ENCODE results near the gene PRKD2.
"Not testable (repeated sequence)": the region's sequence is repeated elsewhere in the genome, so short reads cannot be mapped to it uniquely, and the experiment has no call there.

PRKD2 gene

DNA sequence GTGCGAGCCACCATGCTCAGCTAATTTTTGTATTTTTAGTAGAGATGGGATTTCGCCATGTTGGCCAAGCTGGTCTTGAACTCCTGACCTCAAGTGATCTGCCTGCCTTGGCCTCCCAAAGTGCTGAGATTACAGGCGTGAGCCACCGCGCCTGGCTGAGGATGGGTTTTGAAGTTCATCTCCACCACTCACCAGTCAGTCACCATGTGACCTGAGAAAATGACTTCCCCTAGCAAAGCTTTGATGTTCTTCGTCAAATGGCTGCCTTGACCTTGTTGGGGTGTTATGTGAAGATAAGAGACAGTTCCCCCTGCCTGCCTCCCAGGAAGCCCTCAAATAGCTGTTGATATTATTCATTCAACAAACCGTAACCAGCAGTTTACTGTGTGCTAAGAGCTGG is 87.9 kb downstream of the PRKD2 start:
- not testable (repeated sequence) for DNase-seq

GRCh38 chr19:46626446-46626845 is 90.5 kb downstream of the PRKD2 start:
- DNase-seq, result no peak

- DNase-seq, result no peak
Measured at GRCh38 chr19:46625731-46626130, 91.2 kb downstream of the PRKD2 start.

GRCh38 chr19:46624958-46625661 is 91.8 kb downstream of the PRKD2 start, which contains the start of gene PTGIR:
Gene PTGIR, minus strand, starts transcription at chr19:46625089. Its CDS starts 864 bp downstream, at chr19:46624225.
- DNase-seq, result no peak
